Spleen (tissue), 11 donors: ENCODE measurements around the gene FREY1. TPM values are rescaled to one million over a fixed set of nuclear protein-coding genes. Genes with fewer than 3 reads are reported as not detected.

Experiments
- DNase-seq: peaks from one replicate; pipeline ENCODE4 v3.0.0-alpha.2; 2020
- H3K27ac ChIP-seq, 8 donors: fragments of 200-600 bp; sonication (generic) in 7 of 8; 1 replicate in 4 of 8; 2 replicates in 4 of 8; pipeline versions ENCODE4 v1.5.0 to v1.8.0; 2016 to 2021; ENCODE audit warnings: inconsistent platforms in 4 of 8, mild to moderate bottlenecking in 4 of 8, moderate library complexity in 1 of 8
- H3K27me3 ChIP-seq, 7 donors: fragments of 200-600 bp; sonication (generic) in 6 of 7; replicated peaks in 1 of 7; 1 replicate in 4 of 7; 2 replicates in 3 of 7; pipeline versions ENCODE4 v1.5.0 to v1.8.0; 2016 to 2021; ENCODE audit warnings: inconsistent platforms in 3 of 7, mild to moderate bottlenecking in 1 of 7
- H3K36me3 ChIP-seq, 6 donors: fragments of 200-600 bp; sonication (generic) in 5 of 6; 1 replicate in 4 of 6; 2 replicates in 2 of 6; pipeline versions ENCODE4 v1.5.0 to v1.8.0; 2016 to 2021; ENCODE audit warnings: inconsistent platforms in 2 of 6
- H3K4me1 ChIP-seq, 6 donors: fragments of 200-600 bp; sonication (generic) in 5 of 6; 1 replicate in 3 of 6; 2 replicates in 3 of 6; pipeline versions ENCODE4 v1.5.0 to v1.8.0; 2016 to 2021; ENCODE audit warnings: inconsistent platforms in 3 of 6
- H3K4me3 ChIP-seq, 8 donors: fragments of 200-600 bp; sonication (generic) in 7 of 8; 1 replicate in 4 of 8; 2 replicates in 4 of 8; pipeline versions ENCODE4 v1.5.0 to v1.8.0; 2016 to 2021; ENCODE audit warnings: inconsistent platforms in 4 of 8, mild to moderate bottlenecking in 4 of 8, moderate library complexity in 2 of 8
- H3K9me3 ChIP-seq, 8 donors: fragments of 200-600 bp; sonication (generic) in 7 of 8; 1 replicate in 4 of 8; 2 replicates in 4 of 8; pipeline versions ENCODE4 v1.5.0 to v1.8.0; 2016 to 2021; ENCODE audit warnings: inconsistent platforms in 4 of 8
- POLR2A ChIP-seq, 3 donors: fragments of 450-650 bp; IDR thresholded peaks; one replicate each; pipeline ENCODE4 v1.5.1; 2017; ENCODE audit warnings: antibody characterized with exemption in 3 of 3, mild to moderate bottlenecking in 1 of 3
- POLR2AphosphoS5 ChIP-seq, 3 donors: sonication (generic); formaldehyde crosslinking; IDR thresholded peaks; one replicate each; pipeline ENCODE4 v1.5.1; 2017; ENCODE audit warnings: antibody characterized with exemption in 3 of 3
- WGBS, 5 donors: extraction: QIAGEN DNeasy Blood & Tissue Kit in 3 of 5; methylation state at CpG; one replicate each; pipeline versions ENCODE4 v1.1.5 to v1.1.7; 2013 to 2018; 5-methylcytosine and 5-hydroxymethylcytosine counted together
- intact Hi-C: fragments of 100-400 bp; cut with DNase I; formaldehyde crosslinking; loops from one replicate; pipeline ENCODE4 v1.15.0; 2023; ENCODE audit warnings: low total_unique reads
- polyA plus RNA-seq, 3 donors: library from polyadenylated mRNA; stranded (reverse); fragments of 200-250 nt; gene quantifications; one replicate each; pipeline ENCODE4 v1.2.1, GENCODE V29; 2013
- total RNA-seq, 7 donors: library from RNA; depleted of rRNA in 3 of 7; stranded (reverse); fragments of >200 nt in 3 of 7; fragmentation: NEBNext Ultra II Directional in 4 of 7; extraction: Animal tissue kit (Norgen Biotek cat#: 25700) in 4 of 7; gene quantifications; one replicate each; pipeline versions ENCODE4 v1.1.0 to v1.2.1, GENCODE V29; 2016 to 2021
- TF ChIP-seq, protein P1 (sequence below), 11 experiments: fragments of 200-600 bp in 7 of 11; fragments of 450-650 bp in 4 of 11; sonication (generic) in 4 of 11; IDR thresholded peaks in 8 of 11; conservative IDR thresholded peaks in 3 of 11; 1 replicate in 7 of 11; 2 replicates in 4 of 11; pipeline versions ENCODE4 v1.4.0 to v1.8.0; 2016 to 2021; ENCODE audit warnings: antibody characterized with exemption in 11 of 11, inconsistent platforms in 4 of 11, mild to moderate bottlenecking in 1 of 11
- donor health status: healthy with polysubstance abuse.
- donor health status: DM: no; HTN: no; CAD: no; lungs with moderate emphysema.
- donor health status: DM: no; HTN: no; CAD: no.
- donor health status: Bipolar disorder and iron deficiency.
- donor health status: healthy.
- donor health status: DM: no; HTN: no; CAD: no.
- donor health status: DM: yes; HTN: yes; CAD: no.

FREY1 gene
- total and polyA plus RNA-seq, 10 donors: 0.13 to 2.0 (median 0.79) TPM; not detected in 2

- H3K4me3 ChIP-seq: peak overlapping the region; percentile 59 to 98 (median 80)
- TF ChIP-seq POLR2AphosphoS5 (IDR thresholded peaks at IDR 0.05) (no peak), POLR2A (IDR thresholded peaks at IDR 0.05) (no peak)
- TF ChIP-seq, protein P1, sequence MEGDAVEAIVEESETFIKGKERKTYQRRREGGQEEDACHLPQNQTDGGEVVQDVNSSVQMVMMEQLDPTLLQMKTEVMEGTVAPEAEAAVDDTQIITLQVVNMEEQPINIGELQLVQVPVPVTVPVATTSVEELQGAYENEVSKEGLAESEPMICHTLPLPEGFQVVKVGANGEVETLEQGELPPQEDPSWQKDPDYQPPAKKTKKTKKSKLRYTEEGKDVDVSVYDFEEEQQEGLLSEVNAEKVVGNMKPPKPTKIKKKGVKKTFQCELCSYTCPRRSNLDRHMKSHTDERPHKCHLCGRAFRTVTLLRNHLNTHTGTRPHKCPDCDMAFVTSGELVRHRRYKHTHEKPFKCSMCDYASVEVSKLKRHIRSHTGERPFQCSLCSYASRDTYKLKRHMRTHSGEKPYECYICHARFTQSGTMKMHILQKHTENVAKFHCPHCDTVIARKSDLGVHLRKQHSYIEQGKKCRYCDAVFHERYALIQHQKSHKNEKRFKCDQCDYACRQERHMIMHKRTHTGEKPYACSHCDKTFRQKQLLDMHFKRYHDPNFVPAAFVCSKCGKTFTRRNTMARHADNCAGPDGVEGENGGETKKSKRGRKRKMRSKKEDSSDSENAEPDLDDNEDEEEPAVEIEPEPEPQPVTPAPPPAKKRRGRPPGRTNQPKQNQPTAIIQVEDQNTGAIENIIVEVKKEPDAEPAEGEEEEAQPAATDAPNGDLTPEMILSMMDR (IDR thresholded peaks at IDR 0.05 in 8 of 11, conservative IDR thresholded peaks at IDR 0.05 in 3 of 11): no peak
- peaks cover 0 to 33% (median 20%) of the 10 kb centered on the region in 7 donors for H3K27me3 ChIP-seq
- H3K36me3 ChIP-seq: peaks cover 0 to 22% (median 16%) of the 10 kb centered on the region in 6 donors
- WGBS, 5 donors: 45 to 57% (median 49%) methylated on average over 7 of the region's 7 CpGs
- H3K27ac ChIP-seq: peak overlapping the region in 7 of 8 donors; percentile 7 to 96 (median 93)
- DNase-seq: peak; percentile 77
- H3K9me3 ChIP-seq: no peaks in the 10 kb centered on the region
- intact Hi-C loops: loop anchor here (5.0 kb wide), 1 partner anchor 77 kb away; no protein-coding TSS in a partner anchor
- peaks cover 20 to 90% (median 51%) of the 10 kb centered on the region in 6 donors for H3K4me1 ChIP-seq
Measured at GRCh38 chr11:45918962-45919675, 12.0 kb upstream of the FREY1 start.

DNA sequence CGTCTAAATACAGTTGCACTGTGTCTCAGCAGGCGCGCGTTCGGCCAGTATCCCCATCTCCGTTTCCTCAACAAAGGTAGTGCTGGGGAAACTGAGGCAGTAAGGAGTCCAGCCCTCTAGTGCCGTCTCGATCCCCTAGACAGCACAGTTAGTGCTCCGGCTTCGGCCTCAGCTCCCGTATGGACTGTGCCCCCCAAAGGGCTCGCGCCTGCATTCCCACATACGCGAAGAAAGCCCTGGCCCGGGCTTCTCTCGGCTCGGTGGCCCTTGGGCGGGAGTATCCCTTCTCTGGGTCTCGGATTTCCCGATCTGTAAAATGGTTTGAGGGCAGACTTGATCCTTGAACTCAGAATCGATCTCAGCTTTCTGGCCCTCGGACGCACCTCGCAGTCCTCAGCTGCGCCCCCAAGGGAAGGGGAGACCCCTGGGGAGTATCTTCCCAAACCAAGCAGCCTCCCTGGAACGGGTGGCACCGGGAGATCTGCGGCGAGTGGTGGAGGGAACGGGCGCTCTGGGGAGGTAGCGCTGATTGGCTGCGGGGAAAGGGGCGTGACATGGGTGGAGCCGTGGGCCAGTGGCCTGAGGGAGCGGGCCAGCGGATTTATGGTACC lies 11.4 kb upstream of the FREY1 start:
- Histone ChIP-seq H3K27ac (peak overlapping the region; percentile 80 to 96 (median 93)), H3K27me3 (peaks cover 0 to 28% (median 19%) of the 10 kb centered on the region in 7 donors), H3K36me3 (peaks cover 0 to 29% (median 23%) of the 10 kb centered on the region in 6 donors), H3K4me3 (peak overlapping the region; percentile 59 to 98 (median 80)), H3K9me3 (no peaks in the 10 kb centered on the region), H3K4me1 (peaks cover 20 to 91% (median 51%) of the 10 kb centered on the region in 6 donors)
- 0 to 1% (median 0%) methylated on average over 33 to 38 of the region's 38 CpGs for WGBS, 5 donors
- TF ChIP-seq POLR2A (IDR thresholded peaks at IDR 0.05) (no peak), POLR2AphosphoS5 (IDR thresholded peaks at IDR 0.05) (peak; percentile 82 to 88 (median 87))
- TF ChIP-seq, protein P1 (IDR thresholded peaks at IDR 0.05 in 8 of 11, conservative IDR thresholded peaks at IDR 0.05 in 3 of 11): no peak
- intact Hi-C loops: loop anchor here (5.0 kb wide), 1 partner anchor 76 kb away; no protein-coding TSS in a partner anchor
- peak; percentile 95 for DNase-seq

GRCh38 chr11:45917623-45918330 lies 10.7 kb upstream of the FREY1 start, which contains the start of gene PEX16:
Gene PEX16 (minus strand): TSS chr11:45917877. CDS start chr11:45917811, 66 bp downstream.
- intact Hi-C loops: loop anchor here (5.0 kb wide), 1 partner anchor 75 kb away; no protein-coding TSS in a partner anchor
- TF ChIP-seq, protein P1 (IDR thresholded peaks at IDR 0.05 in 8 of 11, conservative IDR thresholded peaks at IDR 0.05 in 3 of 11): peak in 2 of 11 experiments; percentile 4 to 20
- TF ChIP-seq POLR2A (IDR thresholded peaks at IDR 0.05): peak in 2 of 3 donors; percentile 11 to 38
- peak; percentile 96 to 98 (median 97) for TF ChIP-seq POLR2AphosphoS5 (IDR thresholded peaks at IDR 0.05)
- peak within 1 kb of the TSS; percentile 80 to 96 (median 93) for H3K27ac ChIP-seq
- peak; percentile 98 for DNase-seq
- peaks cover 0 to 36% (median 30%) of the 10 kb centered on the region in 6 donors for H3K36me3 ChIP-seq
- peak within 1 kb of the TSS; percentile 59 to 98 (median 80) for H3K4me3 ChIP-seq
- peaks cover 20 to 84% (median 44%) of the 10 kb centered on the region in 6 donors for H3K4me1 ChIP-seq
- 0 to 1% (median 0%) methylated on average over 21 to 45 of the region's 45 CpGs for WGBS, 5 donors
- H3K27me3 ChIP-seq: peaks cover 0 to 22% (median 13%) of the 10 kb centered on the region in 7 donors
- no peaks in the 10 kb centered on the region for H3K9me3 ChIP-seq
